GM21737 (cell line): Measurements from ENCODE around the gene CHD5.

Experiments
- ATAC-seq: cut with Tn5 transposase; IDR thresholded peaks from one replicate; pipeline ENCODE4 v1.9.1; 2021; ENCODE audit warnings: mild to moderate bottlenecking, moderate library complexity; ENCODE audit not compliant: unreplicated experiment

CHD5 gene

GRCh38 chr1:6175411-6175828 lies 4.7 kb downstream of the CHD5 start:
- ATAC-seq, result no peak

- no peak for ATAC-seq
Observed at GRCh38 chr1:6174621-6175410, 5.3 kb downstream of the CHD5 start.

- ATAC-seq, result no peak
Observed at GRCh38 chr1:6172549-6172948, 7.6 kb downstream of the CHD5 start.

GRCh38 chr1:6171548-6172124 lies 8.5 kb downstream of the CHD5 start:
- ATAC-seq, result no peak

GRCh38 chr1:6170742-6171201 lies 9.3 kb downstream of the CHD5 start:
- no peak for ATAC-seq

- ATAC-seq, result no peak
Observed at GRCh38 chr1:6170116-6170741, 9.9 kb downstream of the CHD5 start.

- no peak for ATAC-seq
Observed at GRCh38 chr1:6168947-6169586, 11.1 kb downstream of the CHD5 start.

GRCh38 chr1:6167391-6168303 lies 12.5 kb downstream of the CHD5 start:
- no peak for ATAC-seq

- ATAC-seq, result no peak
Observed at GRCh38 chr1:6166655-6167390, 13.3 kb downstream of the CHD5 start.

GRCh38 chr1:6166221-6166620 lies 13.9 kb downstream of the CHD5 start:
- no peak for ATAC-seq

- ATAC-seq, result no peak
Observed at GRCh38 chr1:6165441-6165985, 14.6 kb downstream of the CHD5 start.

- ATAC-seq, result no peak
Observed at GRCh38 chr1:6165027-6165426, 15.1 kb downstream of the CHD5 start.

- ATAC-seq, result no peak
Observed at GRCh38 chr1:6163973-6164617, 16.0 kb downstream of the CHD5 start.

- no peak for ATAC-seq
Observed at GRCh38 chr1:6163191-6163972, 16.7 kb downstream of the CHD5 start.

- ATAC-seq, result no peak
Observed at GRCh38 chr1:6162773-6163172, 17.3 kb downstream of the CHD5 start.

- no peak for ATAC-seq
Observed at GRCh38 chr1:6162341-6162740, 17.8 kb downstream of the CHD5 start.

GRCh38 chr1:6158181-6158580 lies 21.9 kb downstream of the CHD5 start:
- ATAC-seq, result no peak

- no peak for ATAC-seq
Observed at GRCh38 chr1:6157528-6158174, 22.5 kb downstream of the CHD5 start.
